NCI-H2107 treated with DMSO at 0.1 percent for 48 hours (cell line): Measurements from ENCODE around the gene CYTIP.

Experiments
- DNase-seq: peaks from one replicate; lab custom pipeline; 2025; ENCODE audit not compliant: unreplicated experiment; lab: John Stamatoyannopoulos, UW

CYTIP gene

GRCh38 chr2:157465554-157465953, 21.7 kb upstream of the CYTIP start:
- no peak for DNase-seq

- DNase-seq = no peak
Measured at GRCh38 chr2:157463002-157463401, 19.1 kb upstream of the CYTIP start.

- no peak for DNase-seq
Measured at GRCh38 chr2:157460897-157461296, 17.0 kb upstream of the CYTIP start.

- DNase-seq = no peak
Measured at GRCh38 chr2:157460384-157460837, 16.5 kb upstream of the CYTIP start.

- DNase-seq = no peak
Measured at GRCh38 chr2:157459486-157459885, 15.6 kb upstream of the CYTIP start.

GRCh38 chr2:157447741-157448140, 3.9 kb upstream of the CYTIP start:
- DNase-seq = no peak

- DNase-seq = no peak
Measured at GRCh38 chr2:157447031-157447430, 3.1 kb upstream of the CYTIP start.

- DNase-seq = no peak
Measured at GRCh38 chr2:157444641-157445040, 752 bp upstream of the CYTIP start.

GRCh38 chr2:157443090-157443489, 799 bp downstream of the CYTIP start:
- no peak for DNase-seq

- no peak for DNase-seq
Measured at GRCh38 chr2:157442636-157443035, 1.3 kb downstream of the CYTIP start.

GRCh38 chr2:157442191-157442590, 1.7 kb downstream of the CYTIP start:
- no peak for DNase-seq

- no peak for DNase-seq
Measured at GRCh38 chr2:157441072-157441454, 2.8 kb downstream of the CYTIP start.

GRCh38 chr2:157440404-157441071, 3.4 kb downstream of the CYTIP start:
- no peak for DNase-seq

- no peak for DNase-seq
Measured at GRCh38 chr2:157439824-157440186, 4.1 kb downstream of the CYTIP start.

GRCh38 chr2:157438863-157439823, 4.7 kb downstream of the CYTIP start:
- DNase-seq = no peak

- DNase-seq = no peak
Measured at GRCh38 chr2:157433394-157433793, 10.5 kb downstream of the CYTIP start.

- no peak for DNase-seq
Measured at GRCh38 chr2:157432475-157433106, 11.3 kb downstream of the CYTIP start.

- no peak for DNase-seq
Measured at GRCh38 chr2:157431176-157431575, 12.7 kb downstream of the CYTIP start.

GRCh38 chr2:157428500-157429175, 15.3 kb downstream of the CYTIP start:
- no peak for DNase-seq

- no peak for DNase-seq
Measured at GRCh38 chr2:157427922-157428303, 16.0 kb downstream of the CYTIP start.
